GM12892 (cell line): Measurements from ENCODE around the gene CALM3.

Experiments used
- DNase-seq: peaks from one replicate; pipeline ENCODE4 v3.0.0; 2011; ENCODE audit not compliant: insufficient read length
- FAIRE-seq: peaks from 2 replicates; lab custom pipeline; 2011; peaks lifted over from hg19 to GRCh38; lab: Jason Lieb, UNC
- POLR2A ChIP-seq: IDR thresholded peaks from 2 replicates; pipeline ENCODE4 v1.6.1; 2011; ENCODE audit warnings: low read depth, low read length, control low read depth
- POLR2AphosphoS5 ChIP-seq: IDR thresholded peaks from 2 replicates; pipeline ENCODE4 v1.6.1; 2011; ENCODE audit warnings: low read depth, low read length, control low read depth
- TAF1 ChIP-seq: IDR thresholded peaks from 2 replicates; pipeline ENCODE4 v1.6.1; 2011; ENCODE audit warnings: low read depth, mild to moderate bottlenecking, control low read depth, low read length, borderline replicate concordance

CALM3 gene

DNA sequence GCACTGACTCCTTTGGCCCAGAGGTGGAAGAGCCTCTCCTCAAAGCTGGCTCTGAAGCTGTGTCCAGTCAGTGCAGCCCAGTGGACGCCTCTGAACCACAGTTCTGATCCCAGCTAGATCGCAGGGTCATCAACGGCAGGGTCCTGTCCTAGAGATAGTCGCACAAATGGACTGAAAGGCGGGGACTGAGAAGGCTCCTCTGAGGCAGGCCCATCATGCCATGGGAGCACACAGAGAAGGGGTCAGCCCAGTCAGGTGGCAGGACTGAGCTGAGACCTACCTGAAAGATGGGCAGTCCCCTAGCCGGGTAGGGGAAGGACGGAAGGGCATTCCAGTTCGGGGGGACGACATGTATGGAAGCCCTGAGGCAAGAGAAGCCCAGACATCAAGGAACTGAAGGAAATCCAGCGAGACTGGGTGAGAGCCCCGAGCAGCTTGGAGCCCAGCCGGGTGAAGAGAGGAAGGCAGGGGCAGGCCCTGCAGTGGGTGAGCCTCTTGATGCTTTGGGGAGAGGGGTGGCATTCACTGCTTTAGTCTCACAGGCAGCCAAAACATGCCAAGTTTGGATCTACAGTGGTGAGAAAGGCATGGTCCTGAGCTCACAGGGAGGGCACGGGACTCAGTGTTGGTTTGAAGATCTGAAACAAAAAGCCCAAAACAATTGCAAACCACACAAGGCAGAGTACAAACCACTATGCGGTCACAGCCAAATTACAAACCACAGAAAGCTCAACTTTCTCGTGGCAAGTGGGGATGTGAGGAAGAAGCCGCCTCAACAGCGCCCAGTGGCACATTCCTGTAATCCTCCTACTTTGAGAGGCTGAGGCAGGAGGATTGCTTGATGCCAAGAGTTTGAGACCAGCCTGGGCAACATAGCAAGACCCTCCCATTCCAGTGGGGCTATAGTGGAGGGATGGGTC is 10.0 kb downstream of the CALM3 start:
- DNase-seq, result no peak
- peak; percentile 88 for TF ChIP-seq POLR2AphosphoS5
- no peak for TF ChIP-seq TAF1
- TF ChIP-seq POLR2A, result peak; percentile 82
- FAIRE-seq, result peak; percentile 83

DNA sequence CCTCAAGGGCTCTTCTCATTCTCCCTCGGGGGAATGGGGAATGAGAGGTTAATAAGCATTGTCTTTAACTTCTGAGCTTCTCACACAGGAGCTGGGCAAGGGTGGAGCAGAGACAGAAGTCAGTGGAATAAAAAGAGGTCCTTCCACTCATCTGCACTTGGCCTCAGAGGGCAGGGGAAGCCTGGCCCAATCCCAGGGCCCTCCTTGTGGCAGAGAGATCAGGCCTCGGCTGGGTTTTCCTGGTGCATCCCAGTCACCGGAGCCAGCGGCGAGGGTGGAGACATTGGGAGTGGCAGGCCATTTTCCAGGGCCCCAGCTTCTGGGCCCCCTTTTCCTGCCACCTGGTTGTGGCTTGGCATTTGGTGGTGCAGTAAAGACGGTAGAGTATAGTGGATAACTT is 10.6 kb downstream of the CALM3 start:
- DNase-seq (no peak), FAIRE-seq (no peak)
- TF ChIP-seq TAF1 (no peak), POLR2A (no peak)

DNA sequence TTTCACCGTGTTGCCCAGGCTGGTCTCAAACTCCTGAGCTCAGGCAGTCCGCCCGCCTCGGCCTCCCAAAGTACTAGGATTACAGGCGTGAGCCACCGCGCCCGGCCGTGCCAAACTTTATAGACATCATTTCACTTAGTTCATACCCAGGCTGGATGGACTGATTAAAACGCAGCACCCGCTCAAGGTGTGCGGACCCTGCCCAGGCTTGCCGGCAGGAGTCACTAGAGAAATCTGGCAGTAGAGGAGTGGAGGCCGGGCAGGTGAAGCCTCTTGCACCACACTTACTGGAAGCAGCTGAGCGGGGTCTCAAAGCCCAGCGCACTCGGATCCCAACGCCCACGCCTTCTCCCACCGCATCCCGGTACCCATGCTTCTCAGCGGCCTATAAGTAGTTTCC is 12.4 kb downstream of the CALM3 start:
- TF ChIP-seq POLR2A (no peak), TAF1 (no peak), POLR2AphosphoS5 (no peak)
- DNase-seq (no peak), FAIRE-seq (no peak)

DNA sequence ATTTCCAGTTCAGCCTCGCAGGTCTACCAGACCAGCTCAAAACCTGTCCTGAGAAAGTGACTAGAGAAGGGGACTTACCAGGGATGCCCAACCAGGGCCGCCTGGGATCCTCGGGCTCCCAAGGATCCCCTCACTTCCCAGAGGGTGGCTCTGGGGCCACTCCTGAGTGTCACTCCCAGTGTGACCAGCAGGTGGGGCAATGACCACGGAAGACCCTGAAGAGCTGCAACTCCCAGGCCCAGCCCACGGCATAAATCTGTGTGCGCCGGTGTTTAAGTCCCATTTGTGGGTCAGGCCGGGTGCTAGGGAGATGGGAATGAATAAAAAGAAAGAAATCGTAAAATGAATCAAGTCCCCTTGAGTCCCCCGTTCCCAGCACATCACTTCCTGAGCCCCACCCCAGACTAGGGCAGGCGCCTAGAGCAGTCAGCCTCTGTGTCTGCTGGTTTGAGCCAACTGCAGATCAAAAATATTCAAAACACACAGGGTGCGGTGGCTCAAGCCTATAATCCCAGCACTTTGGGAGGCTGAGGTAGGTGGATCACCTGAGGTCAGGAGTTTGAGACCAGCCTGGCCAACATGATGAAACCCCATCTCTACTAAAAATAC is 13.1 kb downstream of the CALM3 start:
- DNase-seq (no peak), FAIRE-seq (peak; percentile 89)

DNA sequence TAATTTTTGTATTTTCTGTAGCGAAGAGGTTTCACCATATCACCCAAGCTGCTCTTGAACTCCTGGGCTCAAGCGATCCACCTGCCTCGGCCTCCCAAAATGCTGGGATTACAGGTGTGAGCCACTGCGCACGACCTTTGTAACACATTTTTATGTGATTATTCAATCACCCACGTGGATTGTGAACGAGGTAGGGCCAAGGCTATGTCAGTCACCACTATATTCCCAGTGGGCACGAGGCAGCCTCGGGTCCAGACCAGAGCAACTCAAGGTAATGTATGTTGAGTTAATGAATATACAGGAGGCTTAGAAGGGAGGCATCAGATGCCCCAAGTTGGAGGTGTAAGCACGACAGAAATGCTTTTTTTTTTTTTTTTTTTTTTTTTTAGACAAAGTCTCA is 14.8 kb downstream of the CALM3 start:
- no peak for DNase-seq
- FAIRE-seq, result no peak
- TF ChIP-seq TAF1 (no peak), POLR2A (no peak), POLR2AphosphoS5 (no peak)

More for the DNA sequence above, 13.1 kb downstream of the CALM3 start:
- TF ChIP-seq TAF1 (no peak), POLR2AphosphoS5 (no peak), POLR2A (no peak)

GRCh38 chr19:46616631-46617322 is 15.6 kb downstream of the CALM3 start:
- TF ChIP-seq POLR2AphosphoS5 (no peak), TAF1 (no peak), POLR2A (no peak)
- DNase-seq (no peak), FAIRE-seq (peak; percentile 44)

- DNase-seq (no peak), FAIRE-seq (no peak)
- TF ChIP-seq POLR2AphosphoS5 (no peak), TAF1 (no peak), POLR2A (no peak)
Measured at GRCh38 chr19:46617601-46618000, 16.5 kb downstream of the CALM3 start.

GRCh38 chr19:46618670-46619231 is 17.6 kb downstream of the CALM3 start:
- FAIRE-seq, result peak; percentile 56
- TF ChIP-seq POLR2AphosphoS5 (no peak), POLR2A (no peak), TAF1 (no peak)
- no peak for DNase-seq

GRCh38 chr19:46620267-46620666 is 19.1 kb downstream of the CALM3 start:
- FAIRE-seq (no peak), DNase-seq (no peak)
- no peak for TF ChIP-seq POLR2AphosphoS5
- no peak for TF ChIP-seq TAF1
- TF ChIP-seq POLR2A, result no peak

- TF ChIP-seq POLR2AphosphoS5, result no peak
- TF ChIP-seq POLR2A, result no peak
- TF ChIP-seq TAF1, result no peak
- DNase-seq (no peak), FAIRE-seq (no peak)
Measured at GRCh38 chr19:46620716-46621115, 19.6 kb downstream of the CALM3 start.

DNA sequence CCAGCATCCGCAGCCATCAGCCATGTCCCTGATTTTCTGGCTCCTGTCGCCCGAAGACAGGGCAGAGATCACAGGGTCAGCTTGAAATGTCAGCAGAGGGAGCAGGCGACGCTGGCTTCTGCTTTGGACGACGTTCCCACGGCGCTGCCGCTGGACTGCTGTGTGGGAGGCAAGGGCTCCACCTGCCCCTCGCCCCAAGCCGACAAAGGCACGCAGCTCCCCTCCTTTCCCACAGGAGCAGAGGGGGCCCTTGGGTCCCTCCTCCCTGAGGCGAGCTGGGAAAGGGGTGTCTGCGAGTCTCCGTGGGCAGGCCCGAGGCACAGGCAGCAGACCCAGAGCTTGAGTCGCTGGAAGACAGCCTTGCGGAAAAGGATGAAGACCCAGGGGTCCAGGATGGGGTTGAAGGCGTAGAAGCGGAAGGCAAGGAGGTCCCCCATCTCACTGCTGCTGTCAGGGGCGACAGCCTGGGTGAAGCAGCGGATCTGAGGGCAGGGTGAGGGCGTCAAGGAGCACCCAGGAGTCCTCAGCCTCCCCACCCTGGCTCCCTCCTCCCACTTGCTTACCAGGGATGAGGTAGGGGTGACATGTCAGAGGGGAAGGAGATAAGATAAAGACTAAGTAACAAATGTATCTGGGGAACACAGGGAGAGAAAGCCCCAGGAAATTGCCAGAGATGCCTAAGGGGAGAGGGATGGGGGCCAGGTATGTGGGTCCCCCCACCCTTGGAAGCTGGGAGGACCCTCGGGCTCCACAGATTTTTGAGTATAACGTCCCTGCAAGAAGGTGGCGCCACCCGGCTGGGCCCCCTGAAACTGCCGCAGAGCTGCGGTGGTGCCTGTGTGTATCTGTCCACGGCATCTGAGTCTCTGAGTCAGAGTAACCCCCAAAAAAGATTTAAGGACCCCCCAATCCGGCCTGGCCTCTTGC is 20.3 kb downstream of the CALM3 start:
- DNase-seq, result no peak
- FAIRE-seq, result no peak
- no peak for TF ChIP-seq TAF1
- TF ChIP-seq POLR2AphosphoS5, result no peak
- TF ChIP-seq POLR2A, result no peak

GRCh38 chr19:46622118-46622446 is 21.0 kb downstream of the CALM3 start:
- DNase-seq (no peak), FAIRE-seq (no peak)
- TF ChIP-seq POLR2A (no peak), TAF1 (no peak), POLR2AphosphoS5 (no peak)
